ENCODE results near the gene CHST10. TPM values are rescaled to one million over a fixed set of nuclear protein-coding genes. Genes with fewer than 3 reads are reported as not detected.

CHST10 gene
- total RNA-seq, 3 donors from 2014 or later (not counting 1 experiment from before 2014, with no cell fraction given), result 11.1 to 15.3 (median 13.4) TPM

DNA sequence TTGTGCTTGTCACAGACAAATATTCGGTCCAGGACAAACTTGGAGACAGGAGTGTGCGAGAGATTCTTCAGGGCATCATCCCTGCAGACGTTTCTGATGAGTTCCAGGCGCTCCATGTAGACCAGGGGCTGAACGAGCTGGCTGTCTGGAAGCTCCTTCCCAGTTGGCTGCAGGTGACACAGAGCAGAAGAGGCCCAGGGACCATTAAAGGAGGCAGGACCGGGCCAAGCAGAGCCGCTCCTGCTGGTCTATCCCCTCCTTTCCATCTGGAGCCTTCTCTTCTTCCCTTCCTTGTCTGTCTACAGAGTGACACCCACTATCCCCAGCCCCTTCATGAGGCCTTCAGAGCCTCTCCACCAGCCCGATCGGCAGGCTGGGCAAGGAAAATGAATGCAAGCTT lies 19.5 kb downstream of the CHST10 start:
- 91% methylated on average over 9 of the region's 9 CpGs for WGBS (ENCODE audit: insufficient coverage)
- Mint-ChIP-seq H3K9me3 (no peaks in the 10 kb centered on the region), H3K4me1 (no peaks in the 10 kb centered on the region), H3K36me3 (no peaks in the 10 kb centered on the region), H3K4me3 (no peak overlapping the region), H3K27me3 (ENCODE audit: low read depth in 2 of 2) (no peaks in the 10 kb centered on the region), H3K27ac (no peak overlapping the region)
- Histone ChIP-seq H3K4me3 (ENCODE audit: low read length) (no peak overlapping the region), H3K9me3 (ENCODE audit: control insufficient read depth, insufficient read depth, low read length) (no peaks in the 10 kb centered on the region), H3K27ac (ENCODE audit: low read length) (no peak overlapping the region), H3K27me3 (ENCODE audit: control insufficient read depth, insufficient read depth, low read length) (no peaks in the 10 kb centered on the region), H3K4me1 (ENCODE audit: control insufficient read depth, insufficient read depth, low read length) (peaks cover 4% of the 10 kb centered on the region), H3K36me3 (ENCODE audit: control insufficient read depth, insufficient read depth, low read length) (peaks cover 10% of the 10 kb centered on the region)
- TF ChIP-seq, protein P1, sequence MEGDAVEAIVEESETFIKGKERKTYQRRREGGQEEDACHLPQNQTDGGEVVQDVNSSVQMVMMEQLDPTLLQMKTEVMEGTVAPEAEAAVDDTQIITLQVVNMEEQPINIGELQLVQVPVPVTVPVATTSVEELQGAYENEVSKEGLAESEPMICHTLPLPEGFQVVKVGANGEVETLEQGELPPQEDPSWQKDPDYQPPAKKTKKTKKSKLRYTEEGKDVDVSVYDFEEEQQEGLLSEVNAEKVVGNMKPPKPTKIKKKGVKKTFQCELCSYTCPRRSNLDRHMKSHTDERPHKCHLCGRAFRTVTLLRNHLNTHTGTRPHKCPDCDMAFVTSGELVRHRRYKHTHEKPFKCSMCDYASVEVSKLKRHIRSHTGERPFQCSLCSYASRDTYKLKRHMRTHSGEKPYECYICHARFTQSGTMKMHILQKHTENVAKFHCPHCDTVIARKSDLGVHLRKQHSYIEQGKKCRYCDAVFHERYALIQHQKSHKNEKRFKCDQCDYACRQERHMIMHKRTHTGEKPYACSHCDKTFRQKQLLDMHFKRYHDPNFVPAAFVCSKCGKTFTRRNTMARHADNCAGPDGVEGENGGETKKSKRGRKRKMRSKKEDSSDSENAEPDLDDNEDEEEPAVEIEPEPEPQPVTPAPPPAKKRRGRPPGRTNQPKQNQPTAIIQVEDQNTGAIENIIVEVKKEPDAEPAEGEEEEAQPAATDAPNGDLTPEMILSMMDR (IDR thresholded peaks at IDR 0.05), result no peak
- intact Hi-C loops (cut with micrococcal nuclease), result no loop called here
- DNase-seq (no peak), ATAC-seq (no peak)

- no peak for DNase-seq
- H3K4me3 ChIP-seq (ENCODE audit: low read length), result no peak overlapping the region
- intact Hi-C loops (cut with micrococcal nuclease), result no loop called here
- no peaks in the 10 kb centered on the region for H3K9me3 Mint-ChIP-seq
- no peaks in the 10 kb centered on the region for H3K36me3 Mint-ChIP-seq
- no peak overlapping the region for H3K4me3 Mint-ChIP-seq
- ATAC-seq, result no peak
- H3K36me3 ChIP-seq (ENCODE audit: control insufficient read depth, insufficient read depth, low read length), result peaks cover 9% of the 10 kb centered on the region
- WGBS (ENCODE audit: insufficient coverage), result 86% methylated on average over 11 of the region's 12 CpGs
- no peaks in the 10 kb centered on the region for H3K27me3 ChIP-seq (ENCODE audit: control insufficient read depth, insufficient read depth, low read length)
- no peak overlapping the region for H3K27ac ChIP-seq (ENCODE audit: low read length)
- H3K9me3 ChIP-seq (ENCODE audit: control insufficient read depth, insufficient read depth, low read length), result no peaks in the 10 kb centered on the region
- H3K4me1 Mint-ChIP-seq, result no peaks in the 10 kb centered on the region
- no peak overlapping the region for H3K27ac Mint-ChIP-seq
- TF ChIP-seq, protein P1 (IDR thresholded peaks at IDR 0.05), result no peak
- H3K4me1 ChIP-seq (ENCODE audit: control insufficient read depth, insufficient read depth, low read length), result peaks cover 4% of the 10 kb centered on the region
- no peaks in the 10 kb centered on the region for H3K27me3 Mint-ChIP-seq (ENCODE audit: low read depth in 2 of 2)
These were observed 20.2 kb downstream of the CHST10 start for GRCh38 chr2:100397118-100397860.

DNA sequence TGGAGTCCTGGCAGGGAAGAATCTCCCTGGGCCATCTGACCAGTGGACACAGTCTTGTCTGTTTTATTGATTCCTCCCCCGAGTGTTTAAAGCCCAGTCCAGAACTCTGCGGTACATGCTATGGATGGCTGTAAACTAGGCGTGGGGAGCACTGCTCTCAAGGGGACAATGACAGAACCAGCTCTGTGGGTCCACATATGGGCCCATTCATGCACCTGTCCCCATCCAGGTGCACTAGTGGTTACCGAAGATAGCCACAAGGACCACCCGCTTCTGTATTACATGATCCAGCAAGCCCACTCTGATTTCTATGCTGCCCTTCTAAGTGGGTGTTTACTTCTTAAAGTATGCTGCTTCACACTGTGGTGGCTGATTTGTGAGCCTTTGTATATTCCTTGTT lies 21.0 kb downstream of the CHST10 start:
- Histone ChIP-seq H3K27me3 (ENCODE audit: control insufficient read depth, insufficient read depth, low read length) (no peaks in the 10 kb centered on the region), H3K4me3 (ENCODE audit: low read length) (no peak overlapping the region), H3K27ac (ENCODE audit: low read length) (no peak overlapping the region), H3K36me3 (ENCODE audit: control insufficient read depth, insufficient read depth, low read length) (peaks cover 7% of the 10 kb centered on the region), H3K9me3 (ENCODE audit: control insufficient read depth, insufficient read depth, low read length) (no peaks in the 10 kb centered on the region), H3K4me1 (ENCODE audit: control insufficient read depth, insufficient read depth, low read length) (peaks cover 4% of the 10 kb centered on the region)
- Mint-ChIP-seq H3K27ac (no peak overlapping the region), H3K36me3 (no peaks in the 10 kb centered on the region), H3K4me1 (no peaks in the 10 kb centered on the region), H3K4me3 (no peak overlapping the region), H3K9me3 (no peaks in the 10 kb centered on the region), H3K27me3 (ENCODE audit: low read depth in 2 of 2) (no peaks in the 10 kb centered on the region)
- WGBS (ENCODE audit: insufficient coverage), result 95% methylated on average over 5 of the region's 5 CpGs
- DNase-seq (no peak), ATAC-seq (no peak)
- TF ChIP-seq, protein P1 (IDR thresholded peaks at IDR 0.05), result no peak
- intact Hi-C loops (cut with micrococcal nuclease), result no loop called here
